HepG2 (cell line): ENCODE measurements around the gene MRPL42. TPM values are rescaled to one million over a fixed set of nuclear protein-coding genes. Genes with fewer than 3 reads are reported as not detected.
A peak's percentile ranks its signal among the peaks of the same experiment; 100 is the strongest.

ENCODE experiments used
- ATAC-seq: fragments of 200-7000 bp; cut with Tn5 transposase; 3 replicates; pipeline ENCODE4 v1.9.1; 2020; ENCODE audit warnings: mild to moderate bottlenecking, moderate library complexity
- BruUV-seq: library from RNA; stranded (reverse); fragments of 400-500 nt; replicated peaks from 2 replicates; lab custom pipeline; 2021; lab: Mats Ljungman, UMichigan
- CTCF ChIA-PET: fragments of 300-600 bp; formaldehyde crosslinking; extraction: SDS; loops from one replicate; lab custom pipeline; 2021; ENCODE audit warnings: low total read pairs, inconsistent platforms, low intra/inter-chr PET ratio; lab: Yijun Ruan, JAX
- POLR2A ChIA-PET: fragments of 350-600 bp; sonication (Branson Sonifier 250); formaldehyde crosslinking; loops from one replicate; lab custom pipeline; 2020; ENCODE audit warnings: antibody characterized with exemption, inconsistent platforms; lab: Yijun Ruan, JAX
- DNase-seq: peaks from one replicate; pipeline ENCODE4 v3.0.0-alpha.2; 2015; ENCODE audit warnings: low spot score
- FAIRE-seq: peaks from 3 replicates; lab custom pipeline; 2011; peaks lifted over from hg19 to GRCh38; lab: Jason Lieb, UNC
- H2AFZ ChIP-seq: one replicate; pipeline ENCODE4 v1.6.1; 2011; ENCODE audit warnings: low read length, inconsistent platforms
- H3K27ac ChIP-seq: fragments of 300-600 bp; 3 replicates; pipeline ENCODE4 v1.8.0; 2011; ENCODE audit warnings: mixed run types, mild to moderate bottlenecking, mixed read lengths, low read length, inconsistent platforms; ENCODE audit not compliant: insufficient read depth; ENCODE audit errors: extremely low read length
- H3K27me3 ChIP-seq, 2 experiments: fragments of 200-600 bp in 1 of 2; 2 replicates in 1 of 2; 3 replicates in 1 of 2; pipeline versions ENCODE4 v1.6.0 to v1.8.0; 2011; ENCODE audit warnings: low read length in 2 of 2, mild to moderate bottlenecking in 2 of 2, moderate library complexity in 2 of 2, inconsistent platforms in 1 of 2; ENCODE audit not compliant: insufficient read depth in 2 of 2, control insufficient read depth in 1 of 2
- H3K36me3 ChIP-seq, 2 experiments: fragments of 200-600 bp in 1 of 2; replicated peaks in 1 of 2; 2 replicates in 1 of 2; 3 replicates in 1 of 2; pipeline versions ENCODE4 v1.5.1 to v1.8.0; 2011; ENCODE audit warnings: low read length in 2 of 2, inconsistent platforms in 1 of 2; ENCODE audit not compliant: insufficient read depth in 2 of 2, control insufficient read depth in 1 of 2
- H3K4me1 ChIP-seq: 2 replicates; pipeline ENCODE4 v1.5.1; 2012; ENCODE audit warnings: low read length, inconsistent platforms; ENCODE audit not compliant: insufficient read depth
- H3K4me2 ChIP-seq: 2 replicates; pipeline ENCODE4 v1.6.0; 2011; ENCODE audit warnings: low read depth, low read length, inconsistent platforms
- H3K4me3 ChIP-seq, 3 experiments: fragments of 200-600 bp in 1 of 3; sonication (generic), shearing (Covaris generic) in 1 of 3; replicated peaks in 1 of 3; 2 replicates each; pipeline ENCODE4 v1.5.1; 2011 to 2016; ENCODE audit warnings: low read length in 3 of 3, inconsistent platforms in 2 of 3, low read depth in 2 of 3, mild to moderate bottlenecking in 2 of 3, control low read depth in 1 of 3, mixed read lengths in 1 of 3; ENCODE audit not compliant: insufficient read depth in 1 of 3
- H3K79me2 ChIP-seq: one replicate; pipeline ENCODE4 v1.6.1; 2011; ENCODE audit warnings: low read length, inconsistent platforms; ENCODE audit not compliant: insufficient read depth
- H3K9ac ChIP-seq: 2 replicates; pipeline ENCODE4 v1.6.0; 2011; ENCODE audit warnings: mild to moderate bottlenecking, low read depth, low read length, inconsistent platforms; ENCODE audit not compliant: insufficient read depth
- H3K9me3 ChIP-seq: 2 replicates; pipeline ENCODE4 v1.5.1; 2012; ENCODE audit warnings: mild to moderate bottlenecking, low read length
- H4K20me1 ChIP-seq: 2 replicates; pipeline ENCODE4 v1.6.0; 2011; ENCODE audit warnings: inconsistent platforms, mild to moderate bottlenecking, low read length, moderate library complexity; ENCODE audit not compliant: insufficient read depth
- ARNT ChIP-seq: fragments of 450-650 bp; IDR thresholded peaks from 2 replicates; pipeline ENCODE4 v1.6.1; 2017
- MED1 ChIP-seq: sonication (generic); formaldehyde crosslinking; IDR thresholded peaks from 2 replicates; pipeline ENCODE4 v1.4.0; 2020; ENCODE audit warnings: missing genetic modification reagents
- SRF ChIP-seq: IDR thresholded peaks from 2 replicates; pipeline ENCODE4 v1.6.1; 2011; ENCODE audit warnings: mild to moderate bottlenecking, low read depth, low read length, moderate library complexity
- ZFP82 ChIP-seq: sonication (generic); formaldehyde crosslinking; IDR thresholded peaks from 2 replicates; pipeline ENCODE4 v1.5.1; 2020; ENCODE audit warnings: mild to moderate bottlenecking, missing genetic modification reagents, borderline replicate concordance
- ZIK1 ChIP-seq: sonication (generic); formaldehyde crosslinking; IDR thresholded peaks from 2 replicates; pipeline ENCODE4 v1.5.0; 2020; ENCODE audit warnings: mild to moderate bottlenecking, low read depth, missing genetic modification reagents, borderline replicate concordance
- ZMYM3 ChIP-seq: sonication (generic); formaldehyde crosslinking; IDR thresholded peaks from 2 replicates; pipeline ENCODE4 v1.5.1; 2020; ENCODE audit warnings: mild to moderate bottlenecking, missing genetic modification reagents
- ZNF121 ChIP-seq: sonication (generic); formaldehyde crosslinking; IDR thresholded peaks from 2 replicates; pipeline ENCODE4 v1.5.0; 2020; ENCODE audit warnings: mild to moderate bottlenecking, missing genetic modification reagents
- ZNF510 ChIP-seq: sonication (generic); formaldehyde crosslinking; IDR thresholded peaks from 2 replicates; pipeline ENCODE4 v1.4.0; 2020; ENCODE audit warnings: low read depth, mild to moderate bottlenecking, missing genetic modification reagents
- WGBS: methylation state at CpG from one replicate; pipeline ENCODE4 v1.1.6; 2017; ENCODE audit warnings: low lambda C conversion rate; 5-methylcytosine and 5-hydroxymethylcytosine counted together
- in situ Hi-C: cut with HindIII; loops from 2 replicates; pipeline ENCODE4 v1.10.0; 2017; ENCODE audit warnings: low pct_unique_long_range_greater_than_20kb; ENCODE audit not compliant: extremely low pct_ligation_motif_present
- intact Hi-C: fragments of 100-400 bp; cut with micrococcal nuclease; formaldehyde crosslinking; loops from one replicate; pipeline ENCODE4 v1.10.0; 2022; ENCODE audit not compliant: unreplicated experiment
- polyA plus RNA-seq, 8 experiments: library from polyadenylated mRNA; depleted of rRNA in 3 of 8; stranded (reverse) in 7 of 8; unstranded in 1 of 8; fragments of >200 nt; fragmentation: Illumina TruSeq in 4 of 8; extraction: Trizol in 4 of 8; gene quantifications; 2 replicates each; pipeline versions ENCODE4 v1.2.1 to v1.2.3, GENCODE V29; 2011 to 2016; ENCODE audit warnings: low read depth in 4 of 8, missing spikeins in 1 of 8, mixed read lengths in 1 of 8; ENCODE audit not compliant: insufficient read depth in 1 of 8
- total RNA-seq, 5 experiments: library from RNA; depleted of rRNA; stranded (reverse); fragments of >200 nt; fragmentation: Illumina TruSeq; extraction: Trizol; gene quantifications; 2 replicates each; pipeline ENCODE4 v1.2.3, GENCODE V29; 2016; ENCODE audit warnings: low read depth in 1 of 5
- TF ChIP-seq, protein P1 (sequence below), 2 experiments: sonication (generic) in 1 of 2; formaldehyde crosslinking in 1 of 2; IDR thresholded peaks; 2 replicates each; pipeline versions ENCODE4 v1.4.0 to v1.6.1; 2018 to 2020; ENCODE audit warnings: missing genetic modification reagents in 2 of 2, borderline replicate concordance in 1 of 2, low read depth in 1 of 2, mild to moderate bottlenecking in 1 of 2, missing biosample characterization in 1 of 2
- TF ChIP-seq, protein P2 (sequence below): IDR thresholded peaks from 2 replicates; pipeline ENCODE4 v1.6.1; 2016
- TF ChIP-seq, protein P3 (sequence below): sonication (generic); formaldehyde crosslinking; conservative IDR thresholded peaks from 2 replicates; pipeline ENCODE4 v1.4.0; 2020; ENCODE audit warnings: mild to moderate bottlenecking, missing genetic modification reagents, moderate library complexity

The MRPL42 gene
- total and polyA plus RNA-seq, 2 of the 13 experiments (the other 11 are each of a cell fraction or from before 2014, with no cell fraction given): 93.3 to 148 TPM

DNA sequence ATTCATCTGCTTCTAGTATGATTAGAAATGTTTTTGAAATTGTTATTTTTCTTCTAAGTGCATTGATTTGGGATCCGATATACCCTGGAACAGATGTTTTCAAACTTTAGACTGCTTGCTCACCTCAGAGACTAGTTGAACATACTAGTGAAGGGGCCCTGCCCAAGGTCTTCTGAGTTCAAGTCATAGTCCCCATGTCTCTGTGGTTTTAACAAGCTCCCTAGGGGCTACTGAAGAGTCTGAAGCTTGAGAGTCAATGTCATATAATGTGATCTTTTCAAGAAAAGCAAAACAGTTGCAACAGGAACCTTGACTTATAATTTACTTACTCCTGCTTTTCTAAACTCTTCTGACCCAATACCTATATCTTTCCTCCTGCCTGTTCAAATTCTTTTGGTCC is 18.0 kb upstream of the MRPL42 start:
- BruUV-seq: no TSS peak
- Histone ChIP-seq H2AFZ (no peak overlapping the region), H3K9ac (no peak overlapping the region), H4K20me1 (no peaks in the 10 kb centered on the region), H3K9me3 (no peaks in the 10 kb centered on the region), H3K79me2 (no peaks in the 10 kb centered on the region), H3K4me2 (peak overlapping the region; percentile 37), H3K4me3 (no peak overlapping the region), H3K27ac (peak overlapping the region; percentile 53), H3K27me3 (no peaks in the 10 kb centered on the region), H3K4me1 (peaks cover 76% of the 10 kb centered on the region), H3K36me3 (no peaks in the 10 kb centered on the region)
- FAIRE-seq: no peak
- ChIA-PET POLR2A (no interaction called here), CTCF (no interaction called here)
- in situ Hi-C loops: no loop called here
- no peak for DNase-seq
- intact Hi-C loops: no loop called here
- ATAC-seq: peak; percentile 21; the same call in 1 of the 3 replicates
- TF ChIP-seq ZFP82 (0 out of 2 replicates have a peak, but pooled peaks have one; percentile 19), ARNT (no peak), ZIK1 (CRISPR knock-in tag) (no peak)
- TF ChIP-seq, protein P1, sequence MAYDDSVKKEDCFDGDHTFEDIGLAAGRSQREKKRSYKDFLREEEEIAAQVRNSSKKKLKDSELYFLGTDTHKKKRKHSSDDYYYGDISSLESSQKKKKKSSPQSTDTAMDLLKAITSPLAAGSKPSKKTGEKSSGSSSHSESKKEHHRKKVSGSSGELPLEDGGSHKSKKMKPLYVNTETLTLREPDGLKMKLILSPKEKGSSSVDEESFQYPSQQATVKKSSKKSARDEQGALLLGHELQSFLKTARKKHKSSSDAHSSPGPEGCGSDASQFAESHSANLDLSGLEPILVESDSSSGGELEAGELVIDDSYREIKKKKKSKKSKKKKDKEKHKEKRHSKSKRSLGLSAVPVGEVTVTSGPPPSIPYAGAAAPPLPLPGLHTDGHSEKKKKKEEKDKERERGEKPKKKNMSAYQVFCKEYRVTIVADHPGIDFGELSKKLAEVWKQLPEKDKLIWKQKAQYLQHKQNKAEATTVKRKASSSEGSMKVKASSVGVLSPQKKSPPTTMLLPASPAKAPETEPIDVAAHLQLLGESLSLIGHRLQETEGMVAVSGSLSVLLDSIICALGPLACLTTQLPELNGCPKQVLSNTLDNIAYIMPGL (CRISPR knock-in tag; IDR thresholded peaks at IDR 0.05; ENCODE audit: borderline replicate concordance in 1 of 2, low read depth in 1 of 2): no peak
- 40% methylated on average over 1 of the region's 1 CpG for WGBS

DNA sequence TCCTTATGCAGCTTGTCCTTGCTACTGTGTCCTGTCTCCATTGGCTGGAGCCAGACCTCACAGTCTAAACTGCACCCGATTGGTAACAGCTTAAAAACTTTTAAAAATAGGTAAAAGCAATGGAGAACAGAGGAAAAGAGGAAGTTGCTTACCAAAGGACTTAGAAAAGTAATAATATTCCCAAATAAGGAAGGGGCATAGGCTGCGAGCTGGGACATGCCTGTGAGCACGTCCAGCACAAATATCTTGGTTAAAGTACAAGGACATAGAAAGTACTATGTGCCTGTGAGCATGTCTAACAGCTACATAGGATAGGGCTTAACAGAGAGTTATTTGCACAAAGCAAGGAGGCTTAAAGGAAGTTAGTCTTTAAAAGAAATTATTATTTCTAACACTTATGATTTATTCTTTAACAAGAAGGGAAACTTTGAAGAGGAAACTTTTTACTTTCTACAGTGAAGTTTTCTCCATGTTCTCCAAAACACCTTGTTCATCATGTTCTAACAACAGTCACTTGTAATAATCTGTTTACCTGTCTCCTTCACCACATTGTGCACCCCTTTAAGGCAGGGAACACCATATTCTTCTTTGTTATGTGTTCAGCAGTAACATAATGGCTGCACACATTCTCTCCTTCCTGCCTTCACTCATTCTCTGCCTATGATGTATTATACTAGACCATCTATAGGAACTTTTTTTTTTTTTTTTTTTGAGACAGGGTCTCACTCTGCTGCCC is 15.7 kb upstream of the MRPL42 start:
- H3K4me2 ChIP-seq: peak overlapping the region; percentile 62
- in situ Hi-C loops (no loop called here), intact Hi-C loops (no loop called here)
- peaks cover 79% of the 10 kb centered on the region for H3K4me1 ChIP-seq
- no peaks in the 10 kb centered on the region for H3K36me3 ChIP-seq
- H3K79me2 ChIP-seq: no peaks in the 10 kb centered on the region
- ATAC-seq: peak; percentile 60
- H3K4me3 ChIP-seq: no peak overlapping the region
- no peaks in the 10 kb centered on the region for H3K9me3 ChIP-seq
- H4K20me1 ChIP-seq: no peaks in the 10 kb centered on the region
- no peak for DNase-seq
- H3K9ac ChIP-seq: no peak overlapping the region
- H3K27me3 ChIP-seq: no peaks in the 10 kb centered on the region
- no peak overlapping the region for H2AFZ ChIP-seq
- WGBS: 9% methylated on average over 3 of the region's 3 CpGs
- CTCF ChIA-PET: no interaction called here
- peak overlapping the region; percentile 54 for H3K27ac ChIP-seq
- FAIRE-seq: peak; percentile 23
- POLR2A ChIA-PET: interaction anchor here (1.2 kb wide), 1 partner anchor 9 kb away, joined by 3 read pairs; no protein-coding TSS in a partner anchor
- no TSS peak for BruUV-seq
- TF ChIP-seq ZNF121 (CRISPR knock-in tag) (peak; percentile 47; the same call in 1 of the 2 replicates), SRF (peak; percentile 89), MED1 (CRISPR knock-in tag) (peak; percentile 96), ZMYM3 (no peak), ZNF510 (CRISPR knock-in tag) (0 out of 2 replicates have a peak, but pooled peaks have one; percentile 55)
- TF ChIP-seq, protein P2, sequence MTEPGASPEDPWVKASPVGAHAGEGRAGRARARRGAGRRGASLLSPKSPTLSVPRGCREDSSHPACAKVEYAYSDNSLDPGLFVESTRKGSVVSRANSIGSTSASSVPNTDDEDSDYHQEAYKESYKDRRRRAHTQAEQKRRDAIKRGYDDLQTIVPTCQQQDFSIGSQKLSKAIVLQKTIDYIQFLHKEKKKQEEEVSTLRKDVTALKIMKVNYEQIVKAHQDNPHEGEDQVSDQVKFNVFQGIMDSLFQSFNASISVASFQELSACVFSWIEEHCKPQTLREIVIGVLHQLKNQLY (CRISPR knock-in tag): peak; percentile 43
- TF ChIP-seq, protein P3, sequence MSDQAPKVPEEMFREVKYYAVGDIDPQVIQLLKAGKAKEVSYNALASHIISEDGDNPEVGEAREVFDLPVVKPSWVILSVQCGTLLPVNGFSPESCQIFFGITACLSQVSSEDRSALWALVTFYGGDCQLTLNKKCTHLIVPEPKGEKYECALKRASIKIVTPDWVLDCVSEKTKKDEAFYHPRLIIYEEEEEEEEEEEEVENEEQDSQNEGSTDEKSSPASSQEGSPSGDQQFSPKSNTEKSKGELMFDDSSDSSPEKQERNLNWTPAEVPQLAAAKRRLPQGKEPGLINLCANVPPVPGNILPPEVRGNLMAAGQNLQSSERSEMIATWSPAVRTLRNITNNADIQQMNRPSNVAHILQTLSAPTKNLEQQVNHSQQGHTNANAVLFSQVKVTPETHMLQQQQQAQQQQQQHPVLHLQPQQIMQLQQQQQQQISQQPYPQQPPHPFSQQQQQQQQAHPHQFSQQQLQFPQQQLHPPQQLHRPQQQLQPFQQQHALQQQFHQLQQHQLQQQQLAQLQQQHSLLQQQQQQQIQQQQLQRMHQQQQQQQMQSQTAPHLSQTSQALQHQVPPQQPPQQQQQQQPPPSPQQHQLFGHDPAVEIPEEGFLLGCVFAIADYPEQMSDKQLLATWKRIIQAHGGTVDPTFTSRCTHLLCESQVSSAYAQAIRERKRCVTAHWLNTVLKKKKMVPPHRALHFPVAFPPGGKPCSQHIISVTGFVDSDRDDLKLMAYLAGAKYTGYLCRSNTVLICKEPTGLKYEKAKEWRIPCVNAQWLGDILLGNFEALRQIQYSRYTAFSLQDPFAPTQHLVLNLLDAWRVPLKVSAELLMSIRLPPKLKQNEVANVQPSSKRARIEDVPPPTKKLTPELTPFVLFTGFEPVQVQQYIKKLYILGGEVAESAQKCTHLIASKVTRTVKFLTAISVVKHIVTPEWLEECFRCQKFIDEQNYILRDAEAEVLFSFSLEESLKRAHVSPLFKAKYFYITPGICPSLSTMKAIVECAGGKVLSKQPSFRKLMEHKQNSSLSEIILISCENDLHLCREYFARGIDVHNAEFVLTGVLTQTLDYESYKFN: peak; percentile 89
